ENCODE results near the gene METAP2.
"Not testable (repeated sequence)": the region's sequence is repeated elsewhere in the genome, so short reads cannot be mapped to it uniquely, and the experiment has no call there.

METAP2 gene

GRCh38 chr12:95452501-95452900 lies 21.5 kb upstream of the METAP2 start:
- H3K27me3 ChIP-seq (ENCODE audit: low read depth); in situ Hi-C loops (cut with MboI; ENCODE audit: low sequenced_read_pairs); H3K4me1 ChIP-seq; H3K36me3 ChIP-seq (replicated peaks); DNase-seq (ENCODE audit: low spot score in 2 of 2); H3K9me3 ChIP-seq; H3K4me3 ChIP-seq: not testable (repeated sequence)

GRCh38 chr12:95453881-95454280 lies 20.1 kb upstream of the METAP2 start:
- H3K4me1 ChIP-seq; H3K27me3 ChIP-seq (ENCODE audit: low read depth); H3K9me3 ChIP-seq; in situ Hi-C loops (cut with MboI; ENCODE audit: low sequenced_read_pairs); DNase-seq (ENCODE audit: low spot score in 2 of 2); H3K36me3 ChIP-seq (replicated peaks); H3K4me3 ChIP-seq: not testable (repeated sequence)

- H3K9me3 ChIP-seq; in situ Hi-C loops (cut with MboI; ENCODE audit: low sequenced_read_pairs); H3K27me3 ChIP-seq (ENCODE audit: low read depth); H3K36me3 ChIP-seq (replicated peaks); H3K4me1 ChIP-seq; DNase-seq (ENCODE audit: low spot score in 2 of 2); H3K4me3 ChIP-seq: not testable (repeated sequence)
Measured at GRCh38 chr12:95454780-95455215, 19.2 kb upstream of the METAP2 start.

GRCh38 chr12:95457605-95458004 lies 16.3 kb upstream of the METAP2 start:
- H3K4me3 ChIP-seq; H3K4me1 ChIP-seq; in situ Hi-C loops (cut with MboI; ENCODE audit: low sequenced_read_pairs); H3K27me3 ChIP-seq (ENCODE audit: low read depth); H3K36me3 ChIP-seq (replicated peaks); DNase-seq (ENCODE audit: low spot score in 2 of 2); H3K9me3 ChIP-seq: not testable (repeated sequence)

GRCh38 chr12:95458761-95459160 lies 15.2 kb upstream of the METAP2 start:
- in situ Hi-C loops (cut with MboI; ENCODE audit: low sequenced_read_pairs) = no loop called here
- no peak for DNase-seq (ENCODE audit: low spot score in 2 of 2)
- no peaks in the 10 kb centered on the region for H3K27me3 ChIP-seq (ENCODE audit: low read depth)
- H3K4me1 ChIP-seq = no peaks in the 10 kb centered on the region
- H3K36me3 ChIP-seq (replicated peaks) = no peaks in the 10 kb centered on the region
- H3K4me3 ChIP-seq = no peak overlapping the region
- no peaks in the 10 kb centered on the region; the same call in 1 of the 2 replicates for H3K9me3 ChIP-seq

- in situ Hi-C loops (cut with MboI; ENCODE audit: low sequenced_read_pairs) = no loop called here
- no peak for DNase-seq (ENCODE audit: low spot score in 2 of 2)
- Histone ChIP-seq H3K4me1 (no peaks in the 10 kb centered on the region), H3K9me3 (no peaks in the 10 kb centered on the region; the same call in 1 of the 2 replicates), H3K4me3 (no peak overlapping the region), H3K27me3 (ENCODE audit: low read depth) (no peaks in the 10 kb centered on the region), H3K36me3 (replicated peaks) (no peaks in the 10 kb centered on the region)
Measured at GRCh38 chr12:95459310-95459709, 14.6 kb upstream of the METAP2 start.

GRCh38 chr12:95460105-95460504 lies 13.8 kb upstream of the METAP2 start:
- Histone ChIP-seq H3K36me3 (replicated peaks) (no peaks in the 10 kb centered on the region), H3K4me1 (no peaks in the 10 kb centered on the region), H3K4me3 (no peak overlapping the region), H3K27me3 (ENCODE audit: low read depth) (no peaks in the 10 kb centered on the region), H3K9me3 (no peaks in the 10 kb centered on the region; the same call in 1 of the 2 replicates)
- no peak for DNase-seq (ENCODE audit: low spot score in 2 of 2)
- in situ Hi-C loops (cut with MboI; ENCODE audit: low sequenced_read_pairs) = no loop called here

- in situ Hi-C loops (cut with MboI; ENCODE audit: low sequenced_read_pairs) = no loop called here
Measured at GRCh38 chr12:95460896-95461295, 13.1 kb upstream of the METAP2 start.

GRCh38 chr12:95462081-95462480 lies 11.9 kb upstream of the METAP2 start:
- H3K36me3 ChIP-seq (replicated peaks) = no peaks in the 10 kb centered on the region
- no peak overlapping the region for H3K4me3 ChIP-seq
- no peaks in the 10 kb centered on the region; the same call in 1 of the 2 replicates for H3K9me3 ChIP-seq
- in situ Hi-C loops (cut with MboI; ENCODE audit: low sequenced_read_pairs) = no loop called here
- H3K4me1 ChIP-seq = no peaks in the 10 kb centered on the region
- DNase-seq (ENCODE audit: low spot score in 2 of 2) = no peak
- no peaks in the 10 kb centered on the region for H3K27me3 ChIP-seq (ENCODE audit: low read depth)

More at GRCh38 chr12:95460896-95461295, 13.1 kb upstream of the METAP2 start:
- DNase-seq (ENCODE audit: low spot score in 2 of 2) = no peak
- Histone ChIP-seq H3K4me3 (no peak overlapping the region), H3K4me1 (no peaks in the 10 kb centered on the region), H3K9me3 (no peaks in the 10 kb centered on the region; the same call in 1 of the 2 replicates), H3K36me3 (replicated peaks) (no peaks in the 10 kb centered on the region), H3K27me3 (ENCODE audit: low read depth) (no peaks in the 10 kb centered on the region)

GRCh38 chr12:95462551-95462950 lies 11.4 kb upstream of the METAP2 start:
- in situ Hi-C loops (cut with MboI; ENCODE audit: low sequenced_read_pairs) = no loop called here
- DNase-seq (ENCODE audit: low spot score in 2 of 2) = no peak
- H3K27me3 ChIP-seq (ENCODE audit: low read depth) = no peaks in the 10 kb centered on the region
- H3K4me3 ChIP-seq = no peak overlapping the region
- no peaks in the 10 kb centered on the region for H3K36me3 ChIP-seq (replicated peaks)
- no peaks in the 10 kb centered on the region; the same call in 1 of the 2 replicates for H3K9me3 ChIP-seq
- no peaks in the 10 kb centered on the region for H3K4me1 ChIP-seq

GRCh38 chr12:95463050-95463449 lies 10.9 kb upstream of the METAP2 start:
- Histone ChIP-seq H3K9me3 (no peaks in the 10 kb centered on the region; the same call in 1 of the 2 replicates), H3K4me3 (no peak overlapping the region), H3K4me1 (no peaks in the 10 kb centered on the region), H3K36me3 (replicated peaks) (no peaks in the 10 kb centered on the region), H3K27me3 (ENCODE audit: low read depth) (no peaks in the 10 kb centered on the region)
- DNase-seq (ENCODE audit: low spot score in 2 of 2) = no peak
- in situ Hi-C loops (cut with MboI; ENCODE audit: low sequenced_read_pairs) = no loop called here

GRCh38 chr12:95463776-95464175 lies 10.2 kb upstream of the METAP2 start:
- H3K27me3 ChIP-seq (ENCODE audit: low read depth) = not testable (repeated sequence)

GRCh38 chr12:95465275-95465674 lies 8.7 kb upstream of the METAP2 start:
- Histone ChIP-seq H3K4me1 (no peaks in the 10 kb centered on the region), H3K4me3 (no peak overlapping the region), H3K27me3 (ENCODE audit: low read depth) (no peaks in the 10 kb centered on the region), H3K9me3 (no peaks in the 10 kb centered on the region), H3K36me3 (replicated peaks) (no peaks in the 10 kb centered on the region)
- no peak for DNase-seq (ENCODE audit: low spot score in 2 of 2)
- in situ Hi-C loops (cut with MboI; ENCODE audit: low sequenced_read_pairs) = no loop called here

More at GRCh38 chr12:95463776-95464175, 10.2 kb upstream of the METAP2 start:
- H3K9me3 ChIP-seq; DNase-seq (ENCODE audit: low spot score in 2 of 2); H3K4me1 ChIP-seq; in situ Hi-C loops (cut with MboI; ENCODE audit: low sequenced_read_pairs); H3K36me3 ChIP-seq (replicated peaks); H3K4me3 ChIP-seq: not testable (repeated sequence)

- peaks cover under 1% of the 10 kb centered on the region for H3K4me1 ChIP-seq
- DNase-seq (ENCODE audit: low spot score in 2 of 2) = no peak
- H3K9me3 ChIP-seq = no peaks in the 10 kb centered on the region
- in situ Hi-C loops (cut with MboI; ENCODE audit: low sequenced_read_pairs) = no loop called here
- H3K27me3 ChIP-seq (ENCODE audit: low read depth) = no peaks in the 10 kb centered on the region
- H3K36me3 ChIP-seq (replicated peaks) = peaks cover 5% of the 10 kb centered on the region
- H3K4me3 ChIP-seq = no peak overlapping the region
Measured at GRCh38 chr12:95470300-95470699, 3.7 kb upstream of the METAP2 start.

- Histone ChIP-seq H3K4me3 (peak overlapping the region; percentile 98), H3K9me3 (no peaks in the 10 kb centered on the region), H3K36me3 (replicated peaks) (peaks cover 35% of the 10 kb centered on the region), H3K4me1 (peaks cover 5% of the 10 kb centered on the region), H3K27me3 (ENCODE audit: low read depth) (no peaks in the 10 kb centered on the region)
- in situ Hi-C loops (cut with MboI; ENCODE audit: low sequenced_read_pairs) = no loop called here
- peak; percentile 56 to 64 for DNase-seq (ENCODE audit: low spot score in 2 of 2)
Measured at GRCh38 chr12:95473231-95473883, 595 bp upstream of the METAP2 start.

Measured in HAP-1 (cell line).